LNCaP clone FGC (cell line): ENCODE data around the gene ACBD5.

Experiments
- DNase-seq: peaks from one replicate; pipeline ENCODE4 v3.0.0-alpha.2; 2011; ENCODE audit warnings: low read depth
- H3K4me3 ChIP-seq: 2 replicates; pipeline ENCODE4 v1.5.1; 2011; ENCODE audit warnings: mild to moderate bottlenecking, low read depth, low read length, control low read depth
- CTCF ChIP-seq: IDR thresholded peaks from 2 replicates; pipeline ENCODE4 v1.5.1; 2012; ENCODE audit warnings: mild to moderate bottlenecking; ENCODE audit not compliant: control insufficient read depth, insufficient read depth; ENCODE audit errors: extremely low read depth

The ACBD5 gene

GRCh38 chr10:27153329-27153728 is 87.3 kb downstream of the ACBD5 start:
- TF ChIP-seq CTCF, result no peak
- DNase-seq, result no peak

GRCh38 chr10:27152687-27153086 is 87.9 kb downstream of the ACBD5 start:
- no peak for TF ChIP-seq CTCF
- H3K4me3 ChIP-seq, result peak overlapping the region; percentile 89
- no peak for DNase-seq

More at GRCh38 chr10:27153329-27153728, 87.3 kb downstream of the ACBD5 start:
- peak overlapping the region; percentile 89 for H3K4me3 ChIP-seq

GRCh38 chr10:27150261-27150660 is 90.3 kb downstream of the ACBD5 start:
- no peak for TF ChIP-seq CTCF
- H3K4me3 ChIP-seq, result no peak overlapping the region
- no peak for DNase-seq

GRCh38 chr10:27147701-27148100 is 92.9 kb downstream of the ACBD5 start:
- no peak for TF ChIP-seq CTCF
- DNase-seq, result no peak
- H3K4me3 ChIP-seq, result no peak overlapping the region

- no peak for DNase-seq
- no peak overlapping the region for H3K4me3 ChIP-seq
- no peak for TF ChIP-seq CTCF
Measured at GRCh38 chr10:27145937-27146336, 94.7 kb downstream of the ACBD5 start.
